Tibial nerve (tissue), 4 donors: ENCODE measurements around the gene CDS1. TPM values are rescaled to one million over a fixed set of nuclear protein-coding genes. Genes with fewer than 3 reads are reported as not detected.

Source experiments
- DNase-seq, 2 donors: peaks; one replicate each; pipeline ENCODE4 v3.0.0-alpha.2; 2019; ENCODE audit warnings: low spot score in 2 of 2
- H3K27ac ChIP-seq, 4 donors: fragments of 200-600 bp; sonication (generic) in 3 of 4; one replicate each; pipeline ENCODE4 v1.5.1; 2017 to 2019; ENCODE audit warnings: mild to moderate bottlenecking in 1 of 4
- H3K27me3 ChIP-seq, 2 donors: fragments of 200-600 bp; sonication (generic) in 1 of 2; one replicate each; pipeline versions ENCODE4 v1.5.1 to v1.6.0; 2017 to 2019
- H3K36me3 ChIP-seq, 3 donors: fragments of 200-600 bp; sonication (generic); one replicate each; pipeline ENCODE4 v1.5.1; 2018 to 2019
- H3K4me1 ChIP-seq, 4 donors: fragments of 200-600 bp; sonication (generic) in 3 of 4; one replicate each; pipeline ENCODE4 v1.5.1; 2017 to 2019
- H3K4me3 ChIP-seq, 4 donors: fragments of 200-600 bp; sonication (generic) in 3 of 4; one replicate each; pipeline ENCODE4 v1.5.1; 2017 to 2019; ENCODE audit warnings: mild to moderate bottlenecking in 1 of 4, moderate library complexity in 1 of 4
- H3K9me3 ChIP-seq, 4 donors: fragments of 200-600 bp; sonication (generic) in 3 of 4; one replicate each; pipeline ENCODE4 v1.5.1; 2017 to 2019
- CTCF ChIP-seq, 5 experiments: fragments of 200-600 bp in 3 of 5; fragments of 450-650 bp in 2 of 5; sonication (generic) in 3 of 5; IDR thresholded peaks; one replicate each; pipeline ENCODE4 v1.5.1; 2016 to 2019; ENCODE audit warnings: antibody characterized with exemption in 5 of 5, mild to moderate bottlenecking in 3 of 5, moderate library complexity in 2 of 5
- EP300 ChIP-seq, 2 donors: sonication (generic); formaldehyde crosslinking; IDR thresholded peaks; one replicate each; pipeline ENCODE4 v1.6.1; 2017; ENCODE audit warnings: antibody characterized with exemption in 2 of 2, mild to moderate bottlenecking in 1 of 2
- POLR2A ChIP-seq, 2 donors: fragments of 450-650 bp; IDR thresholded peaks; one replicate each; pipeline ENCODE4 v1.6.1; 2017; ENCODE audit warnings: antibody characterized with exemption in 2 of 2, mild to moderate bottlenecking in 2 of 2, moderate library complexity in 2 of 2
- WGBS, 2 donors: methylation state at CpG; one replicate each; pipeline ENCODE4 v1.1.5; 2018; 5-methylcytosine and 5-hydroxymethylcytosine counted together
- total RNA-seq, 4 donors: library from RNA; depleted of rRNA; stranded (reverse); fragments of >200 nt; gene quantifications; one replicate each; pipeline ENCODE4 v1.1.0, GENCODE V29; 2016

Gene CDS1
- total RNA-seq, 4 donors from 2014 or later: under 0.01 to 0.59 (median 0.25) TPM

GRCh38 chr4:84638092-84638491, 55.2 kb downstream of the CDS1 start:
- Histone ChIP-seq H3K27me3 (no peaks in the 10 kb centered on the region), H3K27ac (no peak overlapping the region), H3K4me3 (no peak overlapping the region), H3K4me1 (no peaks in the 10 kb centered on the region), H3K36me3 (no peaks in the 10 kb centered on the region), H3K9me3 (no peaks in the 10 kb centered on the region)
- no peak for DNase-seq
- TF ChIP-seq POLR2A (IDR thresholded peaks at IDR 0.05) (no peak), EP300 (IDR thresholded peaks at IDR 0.05) (no peak), CTCF (IDR thresholded peaks at IDR 0.05) (no peak)

GRCh38 chr4:84639145-84639544, 56.2 kb downstream of the CDS1 start:
- WGBS, 2 donors: 89 to 100% methylated on average over 1 of the region's 1 CpG
- Histone ChIP-seq H3K9me3 (no peaks in the 10 kb centered on the region), H3K36me3 (no peaks in the 10 kb centered on the region), H3K4me3 (no peak overlapping the region), H3K4me1 (no peaks in the 10 kb centered on the region), H3K27ac (no peak overlapping the region), H3K27me3 (no peaks in the 10 kb centered on the region)
- no peak for DNase-seq
- TF ChIP-seq EP300 (IDR thresholded peaks at IDR 0.05) (no peak), POLR2A (IDR thresholded peaks at IDR 0.05) (no peak), CTCF (IDR thresholded peaks at IDR 0.05) (no peak)

GRCh38 chr4:84644087-84644486, 61.2 kb downstream of the CDS1 start:
- no peak for TF ChIP-seq EP300 (IDR thresholded peaks at IDR 0.05)
- TF ChIP-seq POLR2A (IDR thresholded peaks at IDR 0.05): no peak
- TF ChIP-seq CTCF (IDR thresholded peaks at IDR 0.05): no peak

GRCh38 chr4:84647312-84647884, 64.5 kb downstream of the CDS1 start:
- no peaks in the 10 kb centered on the region for H3K9me3 ChIP-seq
- no peak overlapping the region for H3K4me3 ChIP-seq
- H3K27me3 ChIP-seq: no peaks in the 10 kb centered on the region
- H3K36me3 ChIP-seq: no peaks in the 10 kb centered on the region
- H3K4me1 ChIP-seq: no peaks in the 10 kb centered on the region
- DNase-seq: no peak
- no peak overlapping the region for H3K27ac ChIP-seq
- WGBS, 2 donors: 54 to 56% methylated on average over 2 of the region's 2 CpGs
- no peak for TF ChIP-seq POLR2A (IDR thresholded peaks at IDR 0.05)
- TF ChIP-seq EP300 (IDR thresholded peaks at IDR 0.05): no peak
- no peak for TF ChIP-seq CTCF (IDR thresholded peaks at IDR 0.05)

More at GRCh38 chr4:84644087-84644486, 61.2 kb downstream of the CDS1 start:
- no peaks in the 10 kb centered on the region for H3K27me3 ChIP-seq
- DNase-seq: no peak
- H3K4me3 ChIP-seq: no peak overlapping the region
- no peaks in the 10 kb centered on the region for H3K9me3 ChIP-seq
- 88 to 90% methylated on average over 5 of the region's 5 CpGs for WGBS, 2 donors
- H3K36me3 ChIP-seq: no peaks in the 10 kb centered on the region
- no peak overlapping the region for H3K27ac ChIP-seq
- no peaks in the 10 kb centered on the region for H3K4me1 ChIP-seq

GRCh38 chr4:84648178-84648577, 65.3 kb downstream of the CDS1 start:
- Histone ChIP-seq H3K36me3 (no peaks in the 10 kb centered on the region), H3K4me1 (no peaks in the 10 kb centered on the region), H3K27ac (no peak overlapping the region), H3K9me3 (no peaks in the 10 kb centered on the region), H3K4me3 (no peak overlapping the region), H3K27me3 (no peaks in the 10 kb centered on the region)
- TF ChIP-seq EP300 (IDR thresholded peaks at IDR 0.05) (no peak), CTCF (IDR thresholded peaks at IDR 0.05) (no peak), POLR2A (IDR thresholded peaks at IDR 0.05) (no peak)
- WGBS, 2 donors: 66 to 80% methylated on average over 1 of the region's 1 CpG
- DNase-seq: no peak
